SKM-1 (cell line): Measurements from ENCODE around the gene COX7B2.

Source experiments
- DNase-seq: peaks from one replicate; lab custom pipeline; 2025; ENCODE audit not compliant: unreplicated experiment; lab: John Stamatoyannopoulos, UW

The COX7B2 gene

GRCh38 chr4:46890056-46890455, 19.0 kb downstream of the COX7B2 start:
- no peak for DNase-seq

- DNase-seq = no peak
Observed at GRCh38 chr4:46889410-46889809, 19.6 kb downstream of the COX7B2 start.

- DNase-seq = no peak
Observed at GRCh38 chr4:46886711-46887110, 22.3 kb downstream of the COX7B2 start.

GRCh38 chr4:46878641-46879040, 30.4 kb downstream of the COX7B2 start:
- DNase-seq = no peak

GRCh38 chr4:46874811-46875210, 34.2 kb downstream of the COX7B2 start:
- DNase-seq = no peak

- DNase-seq = no peak
Observed at GRCh38 chr4:46870411-46870810, 38.6 kb downstream of the COX7B2 start.

- no peak for DNase-seq
Observed at GRCh38 chr4:46856333-46856732, 52.7 kb downstream of the COX7B2 start.

GRCh38 chr4:46852800-46853199, 56.2 kb downstream of the COX7B2 start:
- no peak for DNase-seq

- no peak for DNase-seq
Observed at GRCh38 chr4:46850026-46850425, 59.0 kb downstream of the COX7B2 start.

GRCh38 chr4:46844325-46844917, 64.6 kb downstream of the COX7B2 start:
- DNase-seq = peak; percentile 60

GRCh38 chr4:46839128-46839527, 69.9 kb downstream of the COX7B2 start:
- DNase-seq = no peak

GRCh38 chr4:46837639-46838038, 71.4 kb downstream of the COX7B2 start:
- no peak for DNase-seq

- no peak for DNase-seq
Observed at GRCh38 chr4:46836584-46836983, 72.5 kb downstream of the COX7B2 start.

GRCh38 chr4:46830971-46831454, 78.0 kb downstream of the COX7B2 start:
- DNase-seq = no peak

GRCh38 chr4:46820154-46820553, 88.9 kb downstream of the COX7B2 start:
- no peak for DNase-seq

- DNase-seq = no peak
Observed at GRCh38 chr4:46819095-46819494, 90.0 kb downstream of the COX7B2 start.

GRCh38 chr4:46818604-46819003, 90.4 kb downstream of the COX7B2 start:
- no peak for DNase-seq

- DNase-seq = no peak
Observed at GRCh38 chr4:46817806-46818205, 91.2 kb downstream of the COX7B2 start.

- no peak for DNase-seq
Observed at GRCh38 chr4:46804781-46805413, 104.1 kb downstream of the COX7B2 start.

- no peak for DNase-seq
Observed at GRCh38 chr4:46793036-46793435, 116.0 kb downstream of the COX7B2 start.

- no peak for DNase-seq
Observed at GRCh38 chr4:46781434-46782092, 127.5 kb downstream of the COX7B2 start.

- DNase-seq = no peak
Observed at GRCh38 chr4:46765465-46765864, 143.6 kb downstream of the COX7B2 start.
